Renal cortex interstitium (tissue), 11 donors: ENCODE data around the gene ADAMTS19. TPM values are rescaled to one million over a fixed set of nuclear protein-coding genes. Genes with fewer than 3 reads are reported as not detected.
"Not testable (repeated sequence)": the region's sequence is repeated elsewhere in the genome, so short reads cannot be mapped to it uniquely, and the experiment has no call there.

Experiments used
- DNase-seq, 11 donors: peaks; one replicate each; pipeline ENCODE4 v3.0.0-alpha.2; 2013; ENCODE audit warnings: low read depth in 9 of 11, low spot score in 4 of 11; ENCODE audit errors: extremely low read depth in 1 of 11
- polyA plus RNA-seq, 3 donors: library from polyadenylated mRNA; unstranded; fragments of 120-200 nt; gene quantifications; one replicate each; pipeline ENCODE4 v1.2.1, GENCODE V29; 2013; ENCODE audit not compliant: insufficient read length in 3 of 3

The ADAMTS19 gene
- polyA plus RNA-seq, 3 donors, result 5.6 to 6.4 (median 5.8) TPM

GRCh38 chr5:129554134-129554904, 94.2 kb downstream of the ADAMTS19 start:
- no peak for DNase-seq

GRCh38 chr5:129563585-129563984, 103.5 kb downstream of the ADAMTS19 start:
- DNase-seq, result no peak

- DNase-seq, result peak in 1 of 11 donors; percentile 7
These were observed 109.2 kb downstream of the ADAMTS19 start for GRCh38 chr5:129569295-129569694.

GRCh38 chr5:129572060-129572459, 112.0 kb downstream of the ADAMTS19 start:
- no peak for DNase-seq

- DNase-seq, result not testable (repeated sequence)
These were observed 124.4 kb downstream of the ADAMTS19 start for GRCh38 chr5:129584496-129584895.

GRCh38 chr5:129591508-129592160, 131.5 kb downstream of the ADAMTS19 start:
- no peak for DNase-seq

GRCh38 chr5:129593525-129593924, 133.4 kb downstream of the ADAMTS19 start:
- DNase-seq, result no peak

GRCh38 chr5:129601576-129601975, 141.5 kb downstream of the ADAMTS19 start:
- no peak for DNase-seq

- DNase-seq, result no peak
These were observed 148.3 kb downstream of the ADAMTS19 start for GRCh38 chr5:129608350-129608749.

- no peak for DNase-seq
These were observed 149.6 kb downstream of the ADAMTS19 start for GRCh38 chr5:129609710-129610109.

- DNase-seq, result no peak
These were observed 156.4 kb downstream of the ADAMTS19 start for GRCh38 chr5:129616517-129616916.

GRCh38 chr5:129617206-129617605, 157.1 kb downstream of the ADAMTS19 start:
- DNase-seq, result no peak

GRCh38 chr5:129619782-129620181, 159.7 kb downstream of the ADAMTS19 start:
- no peak for DNase-seq

- no peak for DNase-seq
These were observed 162.4 kb downstream of the ADAMTS19 start for GRCh38 chr5:129622531-129622930.

- DNase-seq, result no peak
These were observed 169.5 kb downstream of the ADAMTS19 start for GRCh38 chr5:129629575-129629974.

GRCh38 chr5:129630101-129630500, 170.0 kb downstream of the ADAMTS19 start:
- DNase-seq, result no peak

GRCh38 chr5:129631961-129632360, 171.9 kb downstream of the ADAMTS19 start:
- no peak for DNase-seq

- not testable (repeated sequence) for DNase-seq
These were observed 177.4 kb downstream of the ADAMTS19 start for GRCh38 chr5:129637501-129637900.

GRCh38 chr5:129639331-129639730, 179.2 kb downstream of the ADAMTS19 start:
- no peak for DNase-seq

- no peak for DNase-seq
These were observed 192.4 kb downstream of the ADAMTS19 start for GRCh38 chr5:129652349-129653056.
